Effector memory CD8-positive, alpha-beta T cell (primary cell): ENCODE data around the gene RBM8A.

Experiments
- ATAC-seq: fragments of 150-1000 bp; cut with Tn5 transposase; replicated peaks from 2 replicates; pipeline ENCODE4 v1.10.0; 2021; ENCODE audit warnings: mild to moderate bottlenecking, moderate library complexity
- DNase-seq, 3 experiments: peaks; one replicate each; pipeline ENCODE4 v3.0.0; 2021
- H3K27ac Mint-ChIP-seq, 2 donors: one replicate each; pipeline ENCODE4 v1.8.0; 2022; ENCODE audit warnings: mild to moderate bottlenecking in 2 of 2, mixed read lengths in 2 of 2, moderate library complexity in 2 of 2
- H3K27me3 Mint-ChIP-seq, 2 donors: one replicate each; pipeline ENCODE4 v1.8.0; 2022; ENCODE audit warnings: mixed read lengths in 2 of 2
- H3K36me3 Mint-ChIP-seq: one replicate; pipeline ENCODE4 v1.8.0; 2022; ENCODE audit warnings: mild to moderate bottlenecking, moderate library complexity, mixed read lengths; ENCODE audit not compliant: insufficient read depth
- H3K4me1 Mint-ChIP-seq, 2 donors: one replicate each; pipeline ENCODE4 v1.8.0; 2022; ENCODE audit warnings: low read depth in 2 of 2, mixed read lengths in 2 of 2
- H3K4me3 Mint-ChIP-seq, 2 donors: one replicate each; pipeline ENCODE4 v1.8.0; 2022; ENCODE audit warnings: mild to moderate bottlenecking in 2 of 2, mixed read lengths in 2 of 2, moderate library complexity in 2 of 2
- H3K9me3 Mint-ChIP-seq, 2 donors: one replicate each; pipeline ENCODE4 v1.8.0; 2022; ENCODE audit warnings: mixed read lengths in 2 of 2

The RBM8A gene

DNA sequence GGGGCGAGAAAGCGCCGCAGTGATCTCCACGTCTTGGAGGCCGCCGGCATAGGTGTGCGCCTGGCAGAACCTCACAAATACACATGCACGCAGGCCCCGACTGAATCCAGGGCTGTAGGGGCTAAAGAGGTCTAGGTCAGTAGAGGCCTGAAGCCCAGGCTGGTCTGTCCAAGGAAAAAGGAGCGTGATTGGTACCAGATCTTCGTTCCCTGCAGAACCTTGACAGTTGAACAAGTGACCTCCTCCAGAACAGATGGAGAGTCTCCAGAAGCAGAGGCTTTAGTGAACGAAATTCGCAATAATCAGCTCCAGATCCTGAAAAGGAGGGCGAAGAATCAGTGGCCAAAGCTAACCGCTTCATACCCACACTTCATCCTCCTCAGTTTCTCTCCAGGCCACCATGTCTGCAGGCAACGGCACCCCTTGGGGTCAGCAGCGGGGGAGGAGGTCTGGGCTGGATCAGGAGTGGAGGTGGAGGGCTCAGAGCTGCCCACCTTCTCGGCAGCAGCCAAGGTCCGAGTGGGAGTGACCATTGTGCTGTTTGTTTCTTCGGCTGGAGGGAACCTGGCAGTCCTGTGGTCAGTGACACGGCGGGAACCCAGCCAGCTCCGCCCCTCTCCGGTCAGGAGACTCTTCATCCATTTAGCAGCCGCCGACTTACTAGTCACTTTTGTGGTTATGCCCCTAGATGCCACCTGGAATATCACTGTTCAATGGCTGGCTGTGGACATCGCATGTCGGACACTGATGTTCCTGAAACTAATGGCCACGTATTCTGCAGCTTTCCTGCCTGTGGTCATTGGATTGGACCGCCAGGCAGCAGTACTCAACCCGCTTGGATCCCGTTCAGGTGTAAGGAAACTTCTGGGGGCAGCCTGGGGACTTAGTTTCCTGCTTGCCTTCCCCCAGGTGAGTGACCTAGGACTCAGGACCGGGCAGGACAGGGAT, 8.0 kb downstream of the RBM8A start:
- Mint-ChIP-seq H3K9me3 (no peaks in the 10 kb centered on the region), H3K27ac (peak overlapping the region; percentile 89 to 94), H3K27me3 (no peaks in the 10 kb centered on the region), H3K4me1 (peaks cover 26% of the 10 kb centered on the region in 2 donors), H3K36me3 (peaks cover 48% of the 10 kb centered on the region), H3K4me3 (peak overlapping the region; percentile 88 to 96)
- DNase-seq: no peak
- ATAC-seq: peak; percentile 5

DNA sequence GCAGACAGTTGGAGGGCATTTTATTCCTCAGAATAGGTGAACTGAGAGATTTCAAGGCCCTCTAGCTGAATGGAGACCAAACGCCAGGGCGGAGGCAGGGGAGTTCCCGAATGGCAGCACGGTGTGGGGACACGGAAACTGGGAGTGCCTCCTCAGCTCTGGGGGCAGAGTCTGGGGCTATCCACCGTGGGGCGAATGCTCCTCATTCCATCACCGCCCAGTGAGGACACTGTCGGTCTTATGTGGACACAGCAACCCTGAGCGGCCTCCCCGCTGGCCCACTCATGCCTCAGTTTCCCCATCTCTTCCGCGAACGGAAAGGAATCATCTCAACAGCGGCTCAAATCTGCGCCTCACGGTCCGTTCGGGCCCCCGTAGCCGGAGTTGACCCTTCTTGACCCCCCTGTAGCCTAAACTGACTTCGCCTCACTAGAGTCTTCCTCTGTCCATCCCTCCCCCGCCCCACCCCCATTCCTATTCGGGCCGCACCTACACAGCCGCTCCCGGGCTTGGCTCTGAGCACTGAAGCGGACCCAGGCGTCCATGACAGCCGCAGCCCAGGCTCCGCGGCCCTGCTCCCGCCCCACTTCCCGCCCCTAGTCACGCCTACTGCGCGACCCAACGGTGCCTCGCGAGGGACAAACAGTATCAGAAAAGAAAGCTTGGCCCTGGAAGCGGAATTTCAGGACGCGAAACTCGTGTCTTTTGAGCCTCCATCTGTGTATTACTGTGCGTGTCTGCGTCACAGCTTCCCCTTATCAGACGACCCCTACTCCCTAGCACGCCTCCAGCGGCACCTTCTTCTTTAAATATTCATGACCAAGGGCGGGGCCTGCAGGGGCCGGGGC, 8.9 kb downstream of the RBM8A start, which contains the start of gene PEX11B:
Gene PEX11B, minus strand, starts transcription at position 574 of the 848 bp plus-strand sequence. Its CDS starts 29 bp downstream, at position 545.
- Mint-ChIP-seq H3K36me3 (peaks cover 46% of the 10 kb centered on the region), H3K4me3 (peak within 1 kb of the TSS; percentile 88 to 96), H3K4me1 (peaks cover 26 to 33% of the 10 kb centered on the region in 2 donors), H3K9me3 (no peaks in the 10 kb centered on the region), H3K27me3 (no peaks in the 10 kb centered on the region), H3K27ac (peak within 1 kb of the TSS; percentile 89 to 94)
- peak; percentile 89 to 90 (median 89) for DNase-seq
- peak; percentile 88 for ATAC-seq

DNA sequence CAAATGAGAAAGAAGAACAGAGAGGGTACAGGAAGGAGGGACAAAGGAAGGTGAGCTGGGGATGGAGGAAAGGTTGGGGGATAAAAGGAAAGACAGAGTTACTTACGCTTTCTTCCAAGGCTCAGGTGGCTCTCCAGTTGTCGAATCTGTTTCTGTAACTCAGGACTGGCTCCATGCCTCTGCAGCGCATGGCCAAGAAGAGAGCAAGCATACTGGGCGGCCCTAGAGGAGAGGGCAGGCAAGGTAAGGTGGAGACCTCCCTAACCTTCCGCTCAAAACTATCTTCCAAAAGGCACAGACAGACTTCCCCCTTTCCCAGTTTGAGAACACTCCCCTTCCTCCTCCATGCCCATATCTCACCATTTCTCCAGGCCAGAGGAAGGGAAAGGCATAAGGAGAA, 9.7 kb downstream of the RBM8A start:
- peaks cover 48% of the 10 kb centered on the region for H3K36me3 Mint-ChIP-seq
- H3K9me3 Mint-ChIP-seq: no peaks in the 10 kb centered on the region
- ATAC-seq (no peak), DNase-seq (no peak)
- H3K27ac Mint-ChIP-seq: peak overlapping the region; percentile 89 to 94
- peaks cover 26 to 33% of the 10 kb centered on the region in 2 donors for H3K4me1 Mint-ChIP-seq
- H3K27me3 Mint-ChIP-seq: no peaks in the 10 kb centered on the region
- peak overlapping the region; percentile 88 to 96 for H3K4me3 Mint-ChIP-seq

DNA sequence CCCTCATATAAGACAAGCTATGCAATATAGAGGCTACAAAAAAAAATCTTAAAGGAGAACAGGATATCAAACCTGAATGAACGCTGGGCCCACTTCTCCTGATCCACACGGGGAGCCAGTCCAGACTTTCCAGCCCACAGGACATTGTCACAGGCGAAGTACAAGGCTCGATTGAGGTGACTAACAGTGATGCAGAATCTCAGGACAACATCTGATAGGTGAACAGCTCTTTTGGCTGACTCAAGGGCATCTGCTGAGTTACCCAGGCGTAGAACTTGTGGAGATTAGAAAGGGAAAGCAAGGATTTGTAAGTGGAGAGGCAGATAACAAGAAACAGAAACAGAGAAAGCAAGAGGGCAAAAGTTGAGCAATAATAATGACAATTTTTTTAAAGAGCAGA, 10.5 kb downstream of the RBM8A start:
- no peak for DNase-seq
- H3K27ac Mint-ChIP-seq: peak overlapping the region in 1 of 2 donors; percentile 89
- H3K9me3 Mint-ChIP-seq: no peaks in the 10 kb centered on the region
- peak overlapping the region; percentile 72 to 96 for H3K4me3 Mint-ChIP-seq
- peaks cover 53% of the 10 kb centered on the region for H3K36me3 Mint-ChIP-seq
- H3K27me3 Mint-ChIP-seq: no peaks in the 10 kb centered on the region
- peaks cover 26 to 33% of the 10 kb centered on the region in 2 donors for H3K4me1 Mint-ChIP-seq
- ATAC-seq: no peak

DNA sequence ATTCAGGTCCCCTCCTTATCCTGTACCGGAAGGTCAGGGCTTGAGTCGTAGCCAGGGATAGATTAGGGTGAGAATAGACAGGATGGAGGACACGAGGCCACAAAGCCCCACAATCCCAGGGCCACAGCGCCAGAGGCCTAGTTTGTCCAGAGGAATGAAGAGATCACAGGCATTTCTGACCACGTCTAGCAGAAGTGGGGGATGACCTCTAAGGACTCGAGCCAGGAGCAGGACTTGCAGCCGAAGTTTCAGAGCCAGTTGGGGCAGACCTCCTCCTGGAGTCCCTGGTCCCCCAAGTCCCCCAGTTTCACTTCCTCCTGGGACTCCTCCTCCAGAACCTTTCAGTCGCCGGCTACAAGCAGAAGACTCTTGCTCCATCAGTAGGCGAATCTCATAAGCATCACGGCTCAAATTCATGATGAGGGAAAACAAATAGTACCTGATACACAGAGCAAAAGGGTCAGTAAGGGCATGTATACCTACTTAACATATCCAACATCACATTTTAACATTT, 15.1 kb downstream of the RBM8A start:
- DNase-seq: no peak
- no peaks in the 10 kb centered on the region for H3K9me3 Mint-ChIP-seq
- ATAC-seq: no peak

DNA sequence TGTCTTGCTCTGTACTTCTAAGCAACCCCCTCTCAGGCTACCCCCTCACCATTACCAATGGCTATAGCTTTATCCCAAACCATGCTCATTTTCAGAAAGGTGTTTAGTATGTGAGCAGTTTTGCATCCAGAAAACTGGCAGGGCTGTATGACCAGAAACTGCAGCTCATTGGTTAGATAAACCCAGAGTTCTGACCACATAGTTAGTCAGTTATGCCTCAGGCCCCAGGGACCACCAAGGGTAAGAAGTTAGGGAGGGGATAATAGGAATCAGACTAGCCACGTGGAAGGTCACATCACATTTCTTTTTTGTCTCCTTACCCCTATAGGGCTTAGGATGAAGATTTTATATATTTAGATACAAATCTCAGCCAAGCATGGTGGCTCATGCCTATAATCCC, 18.6 kb downstream of the RBM8A start:
- DNase-seq (no peak), ATAC-seq (no peak)
- H3K27me3 Mint-ChIP-seq: no peaks in the 10 kb centered on the region
- no peaks in the 10 kb centered on the region for H3K9me3 Mint-ChIP-seq
- H3K4me3 Mint-ChIP-seq: no peak overlapping the region
- no peak overlapping the region for H3K27ac Mint-ChIP-seq
- peaks cover 15% of the 10 kb centered on the region for H3K36me3 Mint-ChIP-seq
- H3K4me1 Mint-ChIP-seq: peaks cover 5 to 10% of the 10 kb centered on the region in 2 donors

More for the DNA sequence above, 15.1 kb downstream of the RBM8A start:
- Mint-ChIP-seq H3K36me3 (peaks cover 38% of the 10 kb centered on the region), H3K27me3 (no peaks in the 10 kb centered on the region), H3K27ac (no peak overlapping the region), H3K4me3 (no peak overlapping the region), H3K4me1 (peaks cover 10 to 28% of the 10 kb centered on the region in 2 donors)

DNA sequence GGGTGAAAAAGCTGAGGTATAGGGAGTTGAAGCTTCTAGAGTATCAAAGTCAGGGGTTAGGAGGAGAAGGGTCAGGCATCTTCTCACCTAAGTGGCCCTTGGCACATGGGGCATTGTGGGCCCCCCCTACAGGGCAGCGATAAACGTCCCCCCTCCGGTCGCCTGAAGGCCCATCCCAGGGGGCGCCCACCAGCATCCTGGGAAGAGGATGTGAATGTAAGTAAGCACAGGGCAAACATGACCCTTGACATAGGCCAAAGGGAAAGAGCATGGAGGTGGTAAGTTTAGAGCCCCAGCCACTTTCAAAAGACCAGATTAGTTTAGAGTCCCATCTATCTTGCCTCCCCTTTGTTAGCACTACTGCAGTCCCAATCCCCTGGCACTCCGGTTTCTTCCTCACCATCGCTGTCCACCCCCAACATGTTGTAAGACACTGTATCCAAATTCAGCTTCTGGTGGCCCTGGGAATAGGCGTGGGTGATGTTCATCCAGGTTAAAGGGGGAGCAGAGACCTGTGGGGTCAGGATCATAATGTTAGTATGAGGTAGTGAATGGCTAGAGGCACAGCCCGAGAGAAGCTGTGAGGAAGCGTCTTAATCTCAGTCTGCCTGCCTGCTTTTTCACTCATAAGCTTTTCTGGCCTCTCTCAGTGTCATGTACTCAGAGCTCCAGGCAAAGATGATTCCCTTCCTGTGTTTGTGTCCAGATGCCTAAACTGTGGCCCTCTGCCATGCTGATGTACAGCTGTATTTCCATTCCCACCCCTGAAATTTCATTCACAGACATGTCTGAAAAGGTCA, 20.1 kb downstream of the RBM8A start:
- H3K9me3 Mint-ChIP-seq: no peaks in the 10 kb centered on the region
- no peaks in the 10 kb centered on the region for H3K27me3 Mint-ChIP-seq
- peak overlapping the region in 1 of 2 donors; percentile 19 for H3K27ac Mint-ChIP-seq
- peaks cover 7% of the 10 kb centered on the region for H3K36me3 Mint-ChIP-seq
- peaks cover 5 to 7% of the 10 kb centered on the region in 2 donors for H3K4me1 Mint-ChIP-seq
- H3K4me3 Mint-ChIP-seq: no peak overlapping the region
- no peak for ATAC-seq
- no peak for DNase-seq

DNA sequence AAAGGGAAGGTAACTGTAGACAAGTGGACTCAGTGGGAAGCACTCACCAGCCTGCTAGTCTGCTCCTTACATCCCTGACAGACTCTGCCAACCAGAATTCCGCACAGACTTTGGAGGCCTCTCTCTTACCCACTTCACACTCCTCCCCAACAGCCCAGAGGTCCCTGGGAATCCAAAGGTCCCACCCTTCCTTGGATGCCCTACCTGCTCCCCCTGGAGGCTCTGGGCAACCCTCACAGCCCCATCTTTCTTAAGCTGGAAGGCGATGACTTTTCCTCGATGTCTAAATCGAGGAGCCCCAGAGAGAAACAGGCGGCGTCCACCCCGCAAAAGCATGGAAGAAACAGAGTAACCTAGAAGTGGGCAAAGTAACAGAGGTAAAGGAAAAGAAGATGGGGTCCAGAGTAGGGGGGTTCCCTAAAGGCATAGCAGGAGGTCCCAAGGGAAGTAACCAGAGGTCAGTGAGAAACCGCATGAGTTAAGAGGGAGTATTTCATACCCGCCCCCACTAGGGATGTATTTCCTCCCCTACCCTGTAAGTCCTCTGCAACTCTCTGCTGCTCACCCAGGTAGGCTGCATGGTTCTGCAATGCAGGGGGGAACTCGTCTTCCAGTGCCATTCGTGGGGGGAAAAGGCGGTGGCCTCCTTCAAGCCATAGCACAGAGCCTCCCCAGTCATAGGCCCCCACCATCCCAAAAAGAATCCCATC, 25.8 kb downstream of the RBM8A start:
- Mint-ChIP-seq H3K27ac (no peak overlapping the region), H3K27me3 (no peaks in the 10 kb centered on the region), H3K9me3 (no peaks in the 10 kb centered on the region), H3K4me3 (no peak overlapping the region), H3K36me3 (peaks cover 2% of the 10 kb centered on the region), H3K4me1 (no peaks in the 10 kb centered on the region)
- no peak for DNase-seq
- no peak for ATAC-seq

DNA sequence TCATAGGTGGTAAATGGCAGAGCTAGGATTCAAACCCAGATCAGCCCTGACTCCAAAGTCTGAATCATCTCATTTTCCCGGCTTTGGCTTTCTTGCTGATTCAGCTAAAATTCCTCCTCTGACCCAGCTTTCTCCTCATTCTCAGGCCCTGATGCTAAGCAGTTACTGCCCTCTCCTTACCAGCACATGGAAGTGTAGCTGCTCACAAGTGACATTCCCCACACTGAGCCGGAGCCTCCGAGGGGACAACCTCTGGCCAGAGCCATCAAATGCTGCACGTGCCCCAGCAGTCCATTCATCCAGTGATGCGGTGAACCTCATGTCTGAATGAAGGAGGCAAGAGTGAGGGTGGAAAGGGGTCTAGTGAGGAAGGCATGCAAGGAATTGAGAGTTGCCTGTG, 28.5 kb downstream of the RBM8A start:
- Mint-ChIP-seq H3K27ac (no peak overlapping the region), H3K36me3 (peaks cover 2% of the 10 kb centered on the region), H3K27me3 (no peaks in the 10 kb centered on the region), H3K9me3 (no peaks in the 10 kb centered on the region), H3K4me1 (no peaks in the 10 kb centered on the region), H3K4me3 (no peak overlapping the region)
- ATAC-seq (no peak), DNase-seq (no peak)

DNA sequence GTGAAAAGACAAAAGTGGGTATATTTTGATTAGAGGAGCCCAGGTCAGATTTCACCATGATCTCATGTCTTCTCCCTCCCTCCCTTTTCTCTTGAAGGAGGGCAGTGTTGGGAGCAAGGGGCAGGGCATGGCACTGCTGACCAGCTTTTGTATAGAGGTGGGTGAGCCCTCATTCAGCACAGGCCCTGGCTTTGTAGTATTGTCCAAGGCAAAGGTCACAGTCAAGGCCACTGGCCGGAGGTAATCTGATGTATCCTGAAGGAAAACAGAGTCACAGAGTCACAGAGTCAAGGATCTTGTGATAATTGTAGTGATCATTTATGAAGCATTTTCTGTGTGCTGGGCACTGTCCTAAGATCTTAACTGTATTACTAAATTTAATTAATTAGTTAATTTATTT, 29.3 kb downstream of the RBM8A start:
- Mint-ChIP-seq H3K27me3 (no peaks in the 10 kb centered on the region), H3K36me3 (peaks cover 2% of the 10 kb centered on the region), H3K4me1 (no peaks in the 10 kb centered on the region), H3K4me3 (no peak overlapping the region), H3K27ac (no peak overlapping the region), H3K9me3 (no peaks in the 10 kb centered on the region)
- ATAC-seq (no peak), DNase-seq (no peak)

DNA sequence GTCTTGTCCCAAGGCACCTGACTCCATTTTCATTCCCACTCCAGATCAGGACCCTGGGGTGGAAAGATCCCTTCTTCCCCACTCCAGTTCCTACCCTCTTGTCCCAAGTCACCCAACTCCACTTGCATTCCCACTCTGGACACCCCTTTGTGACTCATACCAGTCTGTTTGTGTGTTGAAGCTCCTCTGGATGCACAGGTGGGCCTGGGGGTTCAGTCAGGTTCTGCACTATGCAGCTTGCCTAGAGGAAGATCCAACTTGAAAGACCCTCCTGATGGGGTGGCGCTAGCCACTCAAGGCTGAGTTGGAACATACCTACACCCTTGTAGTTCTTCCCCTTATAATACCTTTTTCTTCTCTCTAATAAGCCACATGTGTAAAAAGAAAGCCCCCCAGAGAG, 31.8 kb downstream of the RBM8A start:
- Mint-ChIP-seq H3K27ac (no peak overlapping the region), H3K4me3 (no peak overlapping the region), H3K4me1 (no peaks in the 10 kb centered on the region), H3K36me3 (peaks cover 2% of the 10 kb centered on the region), H3K27me3 (no peaks in the 10 kb centered on the region), H3K9me3 (no peaks in the 10 kb centered on the region)
- no peak for DNase-seq
- no peak for ATAC-seq

DNA sequence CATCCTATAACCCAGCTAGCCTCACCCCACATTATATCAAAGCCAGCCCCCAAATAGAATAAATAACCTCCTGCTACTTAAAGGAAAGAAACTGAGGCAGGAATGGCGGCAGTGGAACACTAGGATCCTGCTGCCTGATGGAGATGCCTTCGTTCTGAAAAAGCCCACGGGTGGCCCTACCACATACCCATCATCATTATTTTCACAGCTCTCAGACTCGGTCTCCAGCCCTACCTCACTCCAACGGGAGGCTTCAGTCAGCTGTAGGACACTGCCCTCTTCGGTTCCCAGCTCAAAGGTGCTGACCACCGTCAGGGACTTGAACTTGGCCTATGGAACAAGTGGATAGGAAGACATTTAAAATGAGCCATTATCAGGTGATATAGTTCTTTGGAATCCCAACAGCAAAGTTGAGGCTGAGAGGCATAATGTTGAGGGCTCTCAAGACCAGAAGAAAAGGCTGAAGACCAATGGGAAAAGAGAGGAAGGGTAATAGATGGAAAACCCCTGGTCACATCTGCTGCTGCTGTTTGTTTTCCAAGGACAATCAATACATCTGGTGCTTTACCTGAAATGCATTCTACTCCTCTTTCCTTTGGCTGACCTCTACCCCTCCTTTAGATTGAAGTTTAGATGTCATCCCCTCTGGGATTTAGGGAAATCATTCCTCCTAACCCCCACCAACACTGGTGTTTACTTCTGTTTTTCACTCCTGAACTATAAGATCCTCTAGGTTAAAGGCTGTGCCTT, 33.8 kb downstream of the RBM8A start:
- no peaks in the 10 kb centered on the region for H3K4me1 Mint-ChIP-seq
- no peak overlapping the region for H3K27ac Mint-ChIP-seq

More for the DNA sequence above, 33.8 kb downstream of the RBM8A start:
- H3K27me3 Mint-ChIP-seq: no peaks in the 10 kb centered on the region
- no peak for ATAC-seq
- H3K9me3 Mint-ChIP-seq: no peaks in the 10 kb centered on the region
- no peak for DNase-seq
- no peak overlapping the region for H3K4me3 Mint-ChIP-seq
- H3K36me3 Mint-ChIP-seq: peaks cover 2% of the 10 kb centered on the region
